Endometrial microvascular endothelial cells (primary cell): ENCODE measurements around the gene OR2L8. TPM values are rescaled to one million over a fixed set of nuclear protein-coding genes. Genes with fewer than 3 reads are reported as not detected.
"Not testable (repeated sequence)": the region's sequence is repeated elsewhere in the genome, so short reads cannot be mapped to it uniquely, and the experiment has no call there.

Source experiments
- in situ Hi-C: cut with HindIII; loops from 2 replicates; pipeline ENCODE4 v1.10.0; 2017; ENCODE audit warnings: low sequenced_read_pairs, low pct_unique_long_range_greater_than_20kb; ENCODE audit errors: inconsistent ontology term
- total RNA-seq: library from RNA; depleted of rRNA; stranded (reverse); fragments of >200 nt; gene quantifications from one replicate; pipeline ENCODE4 v1.2.3, GENCODE V29; 2015; ENCODE audit errors: inconsistent ontology term

OR2L8 gene
- not detected for total RNA-seq

- in situ Hi-C loops = no loop called here
Measured at GRCh38 chr1:247948558-247948957, at the start of gene OR2L8. Gene OR2L8, plus strand, starts transcription at chr1:247948858. Its CDS starts 0 bp downstream, at chr1:247948858.

- in situ Hi-C loops = no loop called here
Measured at GRCh38 chr1:247904122-247904521, 44.5 kb upstream of the OR2L8 start.

- in situ Hi-C loops = no loop called here
Measured at GRCh38 chr1:247905181-247905580, 43.5 kb upstream of the OR2L8 start.

- in situ Hi-C loops = no loop called here
Measured at GRCh38 chr1:247905910-247906503, 42.7 kb upstream of the OR2L8 start.

GRCh38 chr1:247906504-247907047, 42.1 kb upstream of the OR2L8 start:
- in situ Hi-C loops = no loop called here

GRCh38 chr1:247908766-247909165, 39.9 kb upstream of the OR2L8 start:
- in situ Hi-C loops = no loop called here

- in situ Hi-C loops = no loop called here
Measured at GRCh38 chr1:247913786-247914185, 34.9 kb upstream of the OR2L8 start.

- in situ Hi-C loops = no loop called here
Measured at GRCh38 chr1:247914941-247915662, 33.6 kb upstream of the OR2L8 start.

- in situ Hi-C loops = no loop called here
Measured at GRCh38 chr1:247919952-247920351, 28.7 kb upstream of the OR2L8 start, which contains the start of gene OR2T8. Gene OR2T8, plus strand, starts transcription at chr1:247920252. Its CDS starts 766 bp downstream, at chr1:247921018.

GRCh38 chr1:247923941-247924340, 24.7 kb upstream of the OR2L8 start:
- in situ Hi-C loops = no loop called here

- in situ Hi-C loops = no loop called here
Measured at GRCh38 chr1:247924868-247925267, 23.8 kb upstream of the OR2L8 start, which contains the start of gene OR2AJ1. Gene OR2AJ1, plus strand, starts transcription at chr1:247924889. Its CDS starts 8,880 bp downstream, at chr1:247933769.

- in situ Hi-C loops = no loop called here
Measured at GRCh38 chr1:247933989-247934388, 14.7 kb upstream of the OR2L8 start.

- in situ Hi-C loops = no loop called here
Measured at GRCh38 chr1:247935781-247936180, 12.9 kb upstream of the OR2L8 start.

- in situ Hi-C loops = no loop called here
Measured at GRCh38 chr1:247936415-247936814, 12.2 kb upstream of the OR2L8 start.

- in situ Hi-C loops = not testable (repeated sequence)
Measured at GRCh38 chr1:247936965-247937734, 11.5 kb upstream of the OR2L8 start.

GRCh38 chr1:247942624-247943023, 6.0 kb upstream of the OR2L8 start:
- in situ Hi-C loops = no loop called here

GRCh38 chr1:247953408-247953807, 4.8 kb downstream of the OR2L8 start:
- in situ Hi-C loops = no loop called here

- in situ Hi-C loops = no loop called here
Measured at GRCh38 chr1:247961791-247962190, 13.1 kb downstream of the OR2L8 start.

GRCh38 chr1:247962911-247963588, 14.4 kb downstream of the OR2L8 start:
- in situ Hi-C loops = no loop called here
